AML-193 (cell line): ENCODE results near the gene CDK11B.
"Not testable (repeated sequence)": the region's sequence is repeated elsewhere in the genome, so short reads cannot be mapped to it uniquely, and the experiment has no call there.

Experiments
- DNase-seq, 2 experiments: peaks; one replicate each; lab custom pipeline; 2025; lab: John Stamatoyannopoulos, UW

The CDK11B gene

DNA sequence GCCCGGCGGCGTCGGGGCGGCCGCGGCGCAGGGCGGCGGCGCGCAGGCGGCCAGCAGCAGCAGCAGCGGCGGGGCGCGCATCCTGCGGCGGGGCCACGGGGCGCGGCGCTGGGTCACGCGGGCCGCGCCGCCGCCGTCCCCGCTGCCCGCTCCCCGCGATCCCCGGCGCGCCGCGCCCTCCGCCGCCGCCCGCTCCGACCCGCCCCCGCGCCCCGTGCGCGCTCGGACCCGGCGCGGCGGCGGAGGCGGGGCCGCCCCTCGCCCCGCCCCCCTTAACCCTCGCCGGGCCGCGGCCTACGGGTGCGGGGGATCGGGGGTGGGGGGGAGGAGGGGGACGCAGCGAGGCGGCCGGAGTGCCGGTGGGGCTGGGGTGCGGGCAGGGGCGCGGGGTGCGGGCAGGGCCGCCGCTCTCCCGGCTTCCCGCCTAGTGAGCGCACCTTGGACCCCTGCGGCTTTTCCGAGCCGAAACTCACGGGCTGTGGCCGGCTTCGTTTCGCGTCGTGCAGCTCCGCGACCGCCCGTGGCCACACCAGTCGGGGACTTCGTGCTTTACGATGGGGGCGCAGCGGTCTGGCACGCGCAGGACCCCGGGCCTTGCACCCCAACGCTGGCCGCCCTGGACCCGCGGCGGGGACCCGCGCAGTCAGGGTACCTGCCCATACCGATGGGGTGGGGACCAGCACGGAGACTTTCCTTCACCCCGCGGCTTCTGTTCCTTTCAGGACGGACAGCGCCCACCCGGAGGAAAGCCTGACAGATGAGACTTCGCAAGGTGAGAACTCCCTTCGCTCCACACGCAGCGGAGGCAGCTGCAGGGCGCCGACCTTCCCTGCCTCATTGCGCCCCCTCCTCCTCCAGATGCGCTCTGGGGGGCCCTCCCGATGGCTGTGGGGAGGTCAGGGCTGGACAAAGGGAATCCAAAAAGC lies 58.6 kb downstream of the CDK11B start, which contains the start of gene FNDC10:
TSS of gene FNDC10 (minus strand) at position 201 of the 926 bp plus-strand sequence. CDS start at position 81, 120 bp downstream.
- no peak for DNase-seq

DNA sequence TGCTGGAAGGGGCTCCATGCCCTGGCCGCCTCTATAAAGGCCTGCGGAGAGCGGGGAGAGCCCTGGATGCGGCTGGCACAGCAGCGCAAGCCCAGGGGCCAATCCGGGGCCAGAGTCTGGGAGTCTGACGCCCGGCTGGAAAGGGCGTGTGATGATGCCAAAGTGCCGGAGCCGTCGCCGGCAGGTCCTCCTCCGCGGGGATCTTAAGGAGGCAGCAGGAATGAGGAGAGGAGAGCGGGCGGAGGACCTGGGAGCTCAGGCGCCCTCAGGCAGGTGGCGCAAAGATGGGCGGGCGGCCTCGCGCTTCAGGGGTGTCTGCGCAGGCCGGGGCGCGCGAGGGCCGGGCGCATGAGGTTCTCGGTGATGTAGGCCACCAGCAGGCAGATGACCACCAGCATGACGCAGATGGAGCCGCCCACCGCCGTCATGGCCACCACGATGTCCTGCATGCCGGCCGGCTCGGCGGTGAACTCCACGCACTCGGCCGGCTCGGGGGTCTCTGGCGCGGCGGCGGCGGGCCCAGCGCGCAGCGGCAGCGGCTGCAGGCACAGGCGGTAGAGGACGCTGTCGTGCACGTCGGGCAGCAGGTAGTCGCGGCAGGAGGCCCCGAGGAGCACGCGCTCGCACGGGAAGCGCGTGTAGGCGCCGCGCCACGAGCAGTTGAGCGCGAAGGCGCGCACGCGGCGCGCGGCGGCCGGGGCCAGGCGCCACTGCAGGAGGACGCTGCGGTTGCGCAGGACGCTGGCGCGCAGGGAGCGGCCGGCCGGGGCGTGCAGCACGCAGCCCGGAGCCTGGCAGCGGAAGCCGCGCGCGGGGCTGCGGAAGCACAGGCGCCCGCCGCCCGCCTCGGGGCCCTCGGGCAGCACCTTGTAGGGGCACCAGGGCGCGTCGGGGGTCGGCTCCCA lies 59.5 kb downstream of the CDK11B start:
- DNase-seq = peak; percentile 11 to 15

DNA sequence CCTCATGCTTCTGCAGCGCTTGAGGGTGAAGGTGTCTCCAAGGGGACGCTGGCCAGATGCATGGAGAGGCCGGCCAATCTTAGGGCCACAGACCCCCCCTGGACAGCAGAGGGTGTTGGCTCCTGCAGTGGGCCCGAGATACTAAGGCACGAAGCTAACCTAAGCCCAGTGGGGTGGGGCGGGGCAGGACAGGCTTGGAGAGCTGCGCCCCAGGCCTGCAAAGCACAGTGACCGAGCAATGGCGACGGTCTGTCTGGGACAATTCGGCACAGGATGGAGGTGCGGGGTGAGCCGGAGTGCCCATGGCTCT lies 60.1 kb downstream of the CDK11B start:
- no peak for DNase-seq

DNA sequence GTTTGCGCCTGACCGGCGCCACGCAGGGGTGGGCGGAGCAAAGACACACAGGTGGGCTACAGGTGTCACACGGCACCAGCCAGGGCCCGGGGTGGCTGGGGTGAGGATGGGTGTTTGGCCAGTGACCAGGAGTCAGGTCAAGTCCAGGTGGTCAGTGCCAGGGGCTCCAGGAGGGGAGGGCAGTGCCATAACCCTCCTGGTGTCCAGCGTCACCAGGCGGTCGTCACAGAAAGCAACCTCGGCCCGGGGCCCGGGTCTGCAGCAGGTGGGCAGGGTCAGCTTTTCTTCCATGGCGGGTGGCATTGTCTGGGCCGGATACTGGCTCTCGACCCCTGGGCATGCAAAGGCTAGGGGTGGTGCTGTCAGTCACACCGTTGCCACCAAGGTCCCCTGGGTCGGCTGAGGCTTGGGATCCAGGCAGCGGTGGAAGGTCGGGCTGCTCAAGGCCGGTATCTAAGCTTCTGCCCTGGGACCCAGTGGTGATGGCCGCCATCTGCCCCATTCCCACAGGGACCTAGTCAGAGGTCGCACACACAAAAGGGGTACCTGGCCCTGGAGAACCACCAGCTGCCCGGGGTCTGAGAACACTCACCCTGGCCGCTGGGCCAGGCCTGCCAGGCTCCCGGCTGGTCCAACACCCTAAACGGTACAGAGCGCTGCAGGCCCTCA lies 60.6 kb downstream of the CDK11B start:
- no peak for DNase-seq

DNA sequence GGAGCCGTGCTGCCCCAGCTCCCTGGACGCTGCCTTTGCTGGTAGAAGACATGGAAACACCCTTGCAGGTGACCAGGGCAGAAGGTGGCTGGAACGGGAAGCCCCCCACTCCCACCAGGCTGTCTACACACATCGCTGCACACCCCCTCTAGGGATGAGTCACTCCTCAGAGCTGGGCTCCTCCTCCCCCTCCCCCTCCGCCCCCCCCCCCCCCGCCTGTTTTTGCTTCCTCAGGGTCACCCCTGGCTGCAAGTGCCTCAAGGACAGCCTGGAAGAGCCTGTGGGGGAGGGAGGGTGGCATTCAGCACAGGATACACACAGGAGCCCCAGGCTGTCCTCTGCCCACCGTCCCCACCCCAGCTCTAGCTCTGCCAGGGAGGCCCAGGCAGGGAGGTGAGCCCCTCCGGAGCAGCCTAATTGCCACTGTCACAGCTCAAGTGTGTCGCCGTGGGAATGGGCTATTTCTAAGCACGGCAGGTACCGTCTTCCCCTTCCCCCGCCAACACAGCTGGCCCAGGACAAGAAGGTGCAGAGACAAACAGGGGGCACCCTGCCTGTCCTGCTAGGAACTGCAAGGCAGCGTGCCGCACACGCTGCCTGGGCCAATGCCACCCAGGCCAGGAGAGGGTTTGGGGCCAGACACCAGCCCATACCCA lies 61.4 kb downstream of the CDK11B start:
- DNase-seq = peak in 1 of 2 experiments; percentile 17

DNA sequence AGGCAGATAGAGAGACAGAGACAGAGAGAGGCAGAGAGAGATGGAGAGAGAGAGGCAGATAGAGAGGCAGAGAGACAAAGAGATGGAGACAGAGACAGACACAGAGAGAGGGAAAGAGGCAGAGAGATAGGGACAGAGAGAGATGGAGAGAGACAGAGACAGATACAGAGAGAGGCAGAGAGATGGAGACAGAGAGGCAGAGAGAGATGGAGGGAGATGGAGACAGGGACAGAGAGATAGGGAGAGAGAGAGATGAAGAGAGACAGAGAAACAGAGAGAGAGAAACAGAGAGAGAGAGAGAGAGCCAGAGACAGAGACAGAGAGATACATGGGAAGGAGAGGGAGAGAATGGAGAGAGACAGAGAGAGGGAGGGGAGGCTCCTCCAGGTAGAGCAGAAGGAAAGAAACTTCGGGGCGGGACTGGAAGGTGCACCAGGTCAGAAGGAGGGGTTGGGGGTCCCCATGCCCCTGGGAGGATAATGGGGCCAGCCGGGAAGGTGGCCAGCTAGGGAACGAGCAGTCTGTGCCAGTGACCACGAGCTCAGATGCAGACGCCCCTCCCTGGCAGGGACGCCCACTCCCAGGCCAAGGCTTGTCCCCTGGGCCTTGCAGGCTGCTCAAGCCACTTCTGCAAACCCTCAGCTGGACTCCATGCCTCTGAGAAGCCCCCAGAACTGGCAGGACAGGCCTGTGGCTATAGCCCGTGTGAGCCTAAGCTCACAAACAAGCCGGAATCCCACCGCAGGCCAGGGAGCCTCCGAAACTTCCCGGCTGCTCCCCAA lies 62.1 kb downstream of the CDK11B start:
- DNase-seq = no peak

DNA sequence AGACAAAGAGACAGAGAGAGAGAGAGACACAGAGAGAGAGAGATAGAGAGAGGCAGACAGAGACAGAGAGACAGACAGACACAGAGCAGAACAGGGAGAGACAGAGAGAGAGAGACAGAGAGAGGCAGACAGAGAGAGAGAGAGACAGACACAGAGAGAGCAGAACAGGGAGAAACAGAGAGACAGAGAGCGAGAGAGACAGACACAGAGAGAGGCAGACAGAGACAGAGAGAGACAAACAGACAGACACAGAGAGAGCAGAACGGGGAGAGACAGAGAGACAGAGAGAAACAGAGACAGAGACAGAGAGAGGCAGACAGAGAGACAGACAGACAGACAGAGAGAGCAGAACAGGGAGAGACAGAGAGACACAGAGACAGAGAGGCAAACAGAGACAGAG lies 63.5 kb downstream of the CDK11B start:
- not testable (repeated sequence) for DNase-seq

DNA sequence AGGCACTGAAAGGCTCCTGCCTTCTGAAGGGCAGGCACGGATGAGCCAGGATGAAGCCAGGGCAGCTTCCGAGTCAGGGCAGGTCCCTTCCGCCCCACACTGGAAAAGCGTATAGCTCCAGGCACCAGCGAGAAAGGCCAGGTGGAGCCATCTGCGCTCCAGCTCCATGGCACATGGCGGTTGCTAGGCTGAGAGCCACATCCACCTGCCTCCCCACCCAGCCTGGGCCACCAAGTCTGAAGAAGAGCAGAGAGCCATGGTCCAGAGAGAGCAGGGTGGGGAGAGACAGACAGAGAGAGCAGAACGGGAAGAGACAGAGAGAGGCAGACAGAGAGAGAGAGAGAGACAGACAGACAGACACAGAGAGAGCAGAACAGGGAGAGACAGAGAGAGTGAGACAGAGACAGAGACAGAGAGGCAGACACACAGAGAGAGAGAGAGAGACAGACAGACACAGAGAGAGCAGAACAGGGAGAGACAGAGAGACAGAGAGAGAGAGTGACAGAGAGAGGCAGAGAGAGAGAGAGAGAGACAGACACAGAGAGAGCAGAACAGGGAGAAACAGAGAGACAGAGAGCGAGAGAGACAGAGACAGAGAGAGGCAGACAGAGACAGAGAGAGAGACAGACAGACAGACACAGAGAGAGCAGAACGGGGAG lies 64.1 kb downstream of the CDK11B start:
- no peak for DNase-seq

DNA sequence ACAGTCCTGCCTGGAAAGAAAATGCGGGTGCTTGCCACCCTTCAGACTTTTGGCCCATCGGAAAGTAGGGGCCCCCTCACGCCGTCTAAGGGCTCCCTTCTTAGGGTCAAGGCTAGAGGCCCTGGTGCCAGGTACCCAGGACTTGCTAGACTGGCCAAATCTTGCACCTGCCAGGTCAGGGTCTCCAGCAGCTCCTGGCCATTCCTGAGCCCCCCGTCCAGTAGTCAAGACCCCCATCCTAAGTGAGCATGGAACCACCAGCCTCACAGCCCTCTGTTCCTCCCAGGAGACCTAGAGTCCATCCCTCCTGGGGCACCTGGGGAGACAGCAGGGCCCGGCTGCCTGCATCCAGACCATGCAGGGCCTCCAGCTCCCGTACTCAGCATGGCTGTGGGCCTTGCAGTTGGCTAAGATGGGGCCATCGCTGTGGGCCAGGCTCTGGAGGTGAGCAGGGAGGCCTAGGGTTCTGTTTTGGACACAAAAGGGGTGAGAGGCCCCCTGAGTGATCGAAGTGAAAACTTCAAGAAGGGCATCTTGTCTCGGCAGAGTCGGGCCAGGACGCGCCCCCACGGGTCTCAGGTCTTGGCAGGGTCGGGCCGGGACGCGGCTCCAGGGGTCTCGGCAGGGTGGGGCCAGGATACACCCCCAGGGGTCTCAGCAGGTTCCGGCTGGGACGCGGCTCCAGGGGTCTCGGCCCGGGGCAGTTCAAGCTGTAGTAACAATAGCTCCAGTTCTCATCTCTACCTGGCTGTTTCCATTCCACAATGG lies 64.8 kb downstream of the CDK11B start:
- no peak for DNase-seq

DNA sequence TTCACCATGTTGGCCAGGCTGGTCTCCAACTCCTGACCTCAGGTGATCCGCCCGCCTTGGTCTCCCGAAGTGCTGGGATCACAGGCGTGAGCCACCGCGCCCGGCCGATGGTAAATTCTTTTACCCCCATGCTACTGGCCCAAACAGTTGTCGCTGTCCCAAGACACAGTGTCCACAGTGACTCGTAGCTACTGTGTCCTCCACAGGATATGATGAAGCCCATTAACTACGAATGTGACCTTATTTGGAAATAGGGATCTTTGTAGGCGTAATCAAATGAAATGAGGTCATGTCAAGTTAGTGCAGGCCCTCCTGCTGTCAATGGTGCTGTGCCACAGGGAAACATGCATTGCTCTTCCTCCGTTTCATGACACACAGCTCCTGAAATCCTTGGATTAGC lies 67.4 kb downstream of the CDK11B start:
- no peak for DNase-seq
